Daoy (cell line): ENCODE results near the gene PUSL1. TPM values are rescaled to one million over a fixed set of nuclear protein-coding genes. Genes with fewer than 3 reads are reported as not detected.
"Not testable (repeated sequence)": the region's sequence is repeated elsewhere in the genome, so short reads cannot be mapped to it uniquely, and the experiment has no call there.

Source experiments
- DNase-seq: peaks from one replicate; pipeline ENCODE4 v3.0.0-alpha.2; 2015; ENCODE audit warnings: low read depth
- total RNA-seq: library from RNA; depleted of rRNA; stranded (reverse); fragments of >200 nt; shearing (Covaris generic); gene quantifications from 2 replicates; pipeline ENCODE4 v1.2.3, GENCODE V29; 2014

PUSL1 gene
- total RNA-seq, 1 experiment from 2014 or later, result 39.8 TPM

DNA sequence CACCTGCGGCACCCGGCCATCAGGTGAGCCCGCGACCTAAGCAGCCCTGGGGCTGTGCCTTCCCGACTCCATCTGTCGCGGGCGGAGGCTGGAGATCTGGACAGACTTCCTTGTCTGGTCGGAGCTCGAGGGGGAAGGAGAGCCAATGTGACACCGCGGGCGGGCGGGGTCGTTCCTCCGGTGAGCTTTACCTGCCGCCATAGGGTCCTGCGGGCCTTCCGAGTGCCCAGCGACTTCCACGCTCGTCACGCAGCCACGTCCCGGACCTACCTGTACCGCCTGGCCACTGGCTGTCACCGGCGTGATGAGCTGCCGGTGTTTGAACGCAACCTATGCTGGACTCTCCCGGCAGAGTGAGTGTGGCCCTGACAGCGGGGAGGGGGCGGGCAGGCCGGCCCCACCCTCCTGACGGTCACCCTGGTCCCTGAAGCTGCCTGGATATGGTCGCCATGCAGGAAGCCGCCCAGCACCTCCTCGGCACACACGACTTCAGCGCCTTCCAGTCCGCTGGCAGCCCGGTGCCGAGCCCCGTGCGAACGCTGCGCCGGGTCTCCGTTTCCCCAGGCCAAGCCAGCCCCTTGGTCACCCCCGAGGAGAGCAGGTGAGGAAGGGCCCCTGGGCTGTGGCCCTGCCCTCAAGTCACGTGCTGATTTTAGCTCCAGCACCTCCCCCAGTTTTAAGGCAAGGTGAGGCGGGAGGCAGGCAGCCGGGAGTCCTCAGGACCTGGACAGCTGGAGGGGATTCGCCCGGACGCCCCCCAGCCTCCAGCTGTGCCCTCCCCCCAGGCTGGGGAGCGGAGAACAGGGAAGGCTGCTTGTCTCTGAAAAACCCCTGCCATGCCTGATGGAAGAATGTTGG lies 1.1 kb downstream of the PUSL1 start:
- DNase-seq, result peak; percentile 48

DNA sequence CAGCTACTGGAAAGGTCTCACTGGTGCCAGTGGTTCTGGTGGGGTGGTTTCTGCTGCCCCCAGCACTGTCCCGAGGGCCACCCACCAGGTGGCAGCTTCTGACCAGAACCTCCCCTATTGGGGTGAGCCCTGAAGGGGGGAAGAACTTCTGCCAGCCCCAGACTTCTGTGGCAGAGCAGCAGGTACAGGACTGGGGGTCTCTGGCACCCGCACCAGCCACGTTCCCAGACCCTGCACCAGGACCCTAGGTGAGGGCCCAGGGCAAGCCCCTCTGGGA lies 1.6 kb downstream of the PUSL1 start:
- no peak for DNase-seq

- no peak for DNase-seq
These were observed 2.2 kb downstream of the PUSL1 start for GRCh38 chr1:1310476-1311053.

- no peak for DNase-seq
These were observed 3.0 kb downstream of the PUSL1 start for GRCh38 chr1:1311107-1312104.

- no peak for DNase-seq
These were observed 4.3 kb downstream of the PUSL1 start for GRCh38 chr1:1312450-1313314.

DNA sequence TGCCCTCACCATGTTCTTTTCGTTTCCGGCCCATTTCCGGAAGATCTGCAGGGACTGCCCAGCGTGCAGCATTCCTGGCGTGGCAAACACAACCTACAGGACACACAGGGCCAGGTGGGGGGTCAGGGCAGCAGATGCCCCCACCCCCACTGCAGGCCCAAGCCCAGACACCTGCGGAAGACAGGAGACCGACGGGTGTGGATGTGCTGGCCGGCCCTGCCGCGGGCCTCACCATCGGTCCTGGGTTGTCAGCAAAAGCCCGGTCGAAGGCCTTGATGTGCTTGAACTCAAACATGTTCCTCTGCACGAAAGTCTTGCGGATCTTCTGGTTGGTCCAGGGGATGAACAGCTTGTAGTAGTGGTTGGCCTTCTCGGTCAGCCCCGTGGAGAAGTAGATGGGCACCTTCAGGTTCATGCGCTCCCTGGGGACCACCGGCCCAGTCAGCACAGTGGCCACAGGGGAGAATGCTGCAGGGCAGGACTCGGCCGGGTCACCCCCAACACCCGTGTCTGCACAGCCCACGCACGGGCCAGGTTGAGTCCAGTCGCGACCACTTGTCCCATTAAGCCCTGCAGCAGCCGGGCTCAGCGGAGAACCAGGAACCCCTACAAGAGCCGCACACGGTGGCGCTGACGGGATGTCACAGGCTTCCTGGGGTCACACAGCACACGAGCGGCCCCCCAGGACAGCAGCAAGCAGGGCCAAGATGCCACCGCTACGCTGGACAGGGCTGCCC lies 5.3 kb downstream of the PUSL1 start:
- DNase-seq, result no peak

GRCh38 chr1:1314237-1314586 lies 5.8 kb downstream of the PUSL1 start:
- no peak for DNase-seq

DNA sequence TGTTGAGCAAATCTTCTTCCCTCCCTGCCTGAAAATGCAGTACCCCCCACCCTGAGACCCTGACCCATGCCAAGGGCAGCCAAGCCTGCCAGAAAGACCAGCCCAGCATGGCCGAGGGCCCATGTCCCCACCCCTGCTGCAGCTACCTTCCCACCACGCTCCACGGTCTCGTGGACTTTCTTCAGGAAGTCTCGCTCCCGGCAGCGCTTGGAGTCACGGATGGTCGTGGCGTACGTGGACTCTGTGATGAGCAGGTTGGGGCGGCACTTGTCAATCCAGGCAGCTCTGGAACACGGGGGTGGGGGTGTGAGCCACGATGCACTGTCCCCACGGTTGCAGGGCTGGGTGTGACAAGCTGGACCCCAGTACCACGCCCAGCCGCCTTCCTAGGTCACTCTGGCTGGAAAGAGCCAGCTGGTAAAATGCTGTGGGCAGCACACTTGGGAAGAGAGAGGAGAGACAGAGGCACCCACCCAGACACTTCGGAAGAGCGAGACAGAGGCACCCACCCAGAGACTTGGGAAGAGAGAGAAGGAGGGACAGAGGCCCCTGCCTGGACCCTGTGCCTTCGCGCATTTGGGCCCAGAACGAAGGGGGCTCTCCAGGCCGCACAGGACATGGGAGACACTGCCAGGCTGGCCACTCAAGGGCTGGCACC lies 6.4 kb downstream of the PUSL1 start:
- DNase-seq, result no peak

DNA sequence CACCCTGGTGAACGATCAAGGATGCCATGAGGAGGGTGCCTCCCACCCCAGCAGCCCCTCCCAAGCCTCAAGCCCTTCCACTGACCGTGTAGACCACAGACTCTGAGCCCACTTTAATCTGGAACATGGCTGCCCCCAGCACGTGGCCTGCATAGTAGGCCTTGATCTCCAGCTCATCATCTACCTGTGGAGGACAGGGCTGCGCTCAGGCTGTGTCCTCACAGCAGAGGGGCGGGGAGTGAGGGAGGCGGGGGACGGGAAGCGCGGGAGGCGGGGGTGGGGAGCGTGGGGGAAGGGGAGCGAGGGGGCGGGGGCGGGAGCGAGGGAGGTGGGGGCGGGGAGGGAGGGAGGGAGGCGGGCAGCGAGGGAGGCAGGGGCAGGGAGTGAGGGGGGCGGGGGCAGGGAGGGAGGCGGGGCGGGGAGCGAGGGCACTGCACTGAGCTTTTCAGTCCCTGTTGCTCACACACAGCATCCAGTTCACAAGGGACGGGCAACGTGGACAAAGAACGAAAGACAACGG lies 7.1 kb downstream of the PUSL1 start:
- DNase-seq, result no peak

GRCh38 chr1:1316199-1316598 lies 7.8 kb downstream of the PUSL1 start:
- DNase-seq, result not testable (repeated sequence)

DNA sequence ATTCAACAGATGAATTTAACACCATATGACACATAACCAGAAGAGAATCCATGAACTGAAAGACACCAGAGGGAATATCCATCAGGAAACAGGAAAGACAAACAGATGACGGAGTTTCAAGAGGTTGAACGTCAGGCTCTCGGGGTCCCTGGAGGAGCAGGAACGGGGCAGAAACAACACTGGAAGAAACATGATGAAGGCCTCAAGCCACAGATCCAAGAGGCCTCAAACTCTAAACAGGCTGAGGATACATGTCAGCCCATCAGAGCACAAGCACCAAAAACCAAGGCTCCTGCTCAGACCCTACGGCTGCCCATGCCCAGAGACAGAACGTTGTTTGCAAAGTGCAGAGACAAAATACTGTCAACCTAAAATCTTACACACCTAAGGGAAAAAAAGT lies 9.0 kb downstream of the PUSL1 start:
- no peak for DNase-seq

DNA sequence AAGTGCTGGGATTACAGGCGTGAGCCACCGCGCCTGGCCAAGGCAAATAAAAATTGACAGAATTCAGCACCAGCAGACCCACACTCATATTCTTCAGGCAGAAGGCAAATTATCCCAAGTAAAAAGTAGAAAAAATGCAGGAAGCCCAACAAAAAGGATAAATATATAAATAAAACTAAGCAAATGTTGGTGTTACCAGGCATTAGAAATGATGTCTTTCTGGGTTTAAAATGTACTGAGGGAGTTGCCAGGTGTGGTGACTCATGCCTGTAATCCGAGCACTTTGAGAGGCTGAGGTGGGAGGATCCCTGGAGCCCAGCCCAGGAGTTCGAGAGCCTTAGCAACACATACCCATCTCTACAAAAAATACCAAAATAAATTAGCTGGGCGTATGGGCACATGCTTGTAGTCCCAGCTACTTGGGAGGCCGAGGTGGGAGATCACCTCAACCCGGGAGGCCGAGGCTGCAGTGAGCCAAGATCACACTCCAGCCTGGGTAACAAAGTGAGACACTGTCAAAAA lies 9.8 kb downstream of the PUSL1 start:
- DNase-seq, result peak; percentile 95

GRCh38 chr1:1318777-1319645 lies 10.6 kb downstream of the PUSL1 start:
- no peak for DNase-seq

DNA sequence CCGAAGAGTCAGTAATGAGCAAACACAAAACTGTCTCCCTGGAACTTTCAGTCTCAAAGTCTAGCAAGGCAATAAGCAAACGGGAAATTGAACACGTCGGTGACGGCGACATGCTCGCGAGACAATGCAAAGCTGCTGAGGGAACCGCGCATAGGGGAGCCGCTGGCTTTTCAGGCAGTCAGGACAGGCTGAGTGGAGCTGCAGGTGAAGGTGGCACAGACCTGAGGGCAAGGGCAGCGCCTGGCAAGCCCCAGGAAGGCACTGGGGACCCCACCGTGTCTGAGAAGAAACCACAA lies 11.2 kb downstream of the PUSL1 start:
- DNase-seq, result no peak

GRCh38 chr1:1320666-1321448 lies 12.5 kb downstream of the PUSL1 start:
- no peak for DNase-seq

DNA sequence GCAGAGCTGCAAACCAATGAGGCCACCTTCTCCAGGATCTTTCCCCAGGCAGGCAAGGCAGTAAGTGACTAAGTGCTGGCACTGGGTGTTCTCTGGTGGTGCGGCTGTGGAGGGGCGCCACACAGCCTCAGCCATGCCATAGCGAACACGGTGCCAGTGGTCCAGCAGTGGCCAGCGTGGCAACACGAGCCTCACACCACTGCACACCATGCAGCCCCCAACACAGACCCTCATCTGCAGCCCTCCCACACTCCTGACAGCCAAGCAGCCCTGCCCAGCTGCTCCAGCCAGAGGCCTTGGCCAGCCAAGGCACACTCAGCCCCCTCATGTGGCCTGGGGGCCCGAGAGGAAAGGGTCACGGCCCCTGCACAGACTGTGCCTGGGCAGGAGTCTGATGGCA lies 13.1 kb downstream of the PUSL1 start:
- DNase-seq, result no peak

DNA sequence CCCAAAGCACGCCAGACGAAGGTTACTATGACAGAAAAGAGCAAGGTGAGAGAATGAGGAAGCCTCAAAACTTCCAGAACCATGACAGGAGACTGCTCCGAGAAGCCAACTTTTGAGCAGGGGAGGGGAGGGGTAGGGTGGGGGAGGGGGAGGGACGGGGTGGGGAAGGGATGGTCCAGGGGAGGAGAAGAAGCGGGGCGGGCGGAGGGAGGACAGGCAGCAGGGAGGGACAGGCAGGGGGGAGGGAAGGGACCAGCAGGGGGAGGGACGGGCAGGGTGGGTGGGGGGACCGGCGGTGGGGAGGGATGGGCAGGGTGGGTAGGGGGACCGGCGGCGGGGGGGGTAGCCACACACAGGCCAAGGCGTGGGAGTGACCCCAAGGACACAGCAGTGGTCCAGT lies 14.0 kb downstream of the PUSL1 start:
- DNase-seq, result no peak

GRCh38 chr1:1322952-1323351 lies 14.6 kb downstream of the PUSL1 start:
- no peak for DNase-seq
